GM18907 (cell line): ENCODE data around the gene MAP3K8.

Experiments
- ATAC-seq: cut with Tn5 transposase; IDR thresholded peaks from one replicate; pipeline ENCODE4 v1.9.1; 2021; ENCODE audit warnings: mild to moderate bottlenecking, moderate library complexity; ENCODE audit not compliant: unreplicated experiment

Gene MAP3K8

DNA sequence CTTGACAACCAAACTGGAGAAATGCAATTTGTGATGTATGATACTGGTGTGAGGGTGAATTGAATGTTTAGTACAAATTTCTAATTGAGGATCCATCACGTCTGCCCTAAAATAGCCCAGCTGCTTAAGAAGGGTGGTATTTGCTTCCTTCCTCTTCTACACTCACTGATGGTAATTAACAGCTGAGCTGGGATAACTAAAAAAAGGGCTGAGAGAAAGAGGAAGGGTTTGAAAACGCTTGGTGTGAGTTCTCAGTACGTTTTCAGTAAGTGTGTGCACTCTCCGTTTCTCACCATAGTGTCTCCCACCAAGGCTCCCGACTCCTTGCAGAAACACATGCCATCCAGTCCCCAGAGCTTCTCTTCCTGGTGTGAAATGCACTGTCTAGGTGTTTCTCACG is 54.3 kb downstream of the MAP3K8 start:
- ATAC-seq, result no peak

- no peak for ATAC-seq
Measured at GRCh38 chr10:30489346-30489745, 55.4 kb downstream of the MAP3K8 start.

- ATAC-seq, result no peak
Measured at GRCh38 chr10:30490289-30491000, 56.5 kb downstream of the MAP3K8 start.

- ATAC-seq, result no peak
Measured at GRCh38 chr10:30491204-30491915, 57.4 kb downstream of the MAP3K8 start.

DNA sequence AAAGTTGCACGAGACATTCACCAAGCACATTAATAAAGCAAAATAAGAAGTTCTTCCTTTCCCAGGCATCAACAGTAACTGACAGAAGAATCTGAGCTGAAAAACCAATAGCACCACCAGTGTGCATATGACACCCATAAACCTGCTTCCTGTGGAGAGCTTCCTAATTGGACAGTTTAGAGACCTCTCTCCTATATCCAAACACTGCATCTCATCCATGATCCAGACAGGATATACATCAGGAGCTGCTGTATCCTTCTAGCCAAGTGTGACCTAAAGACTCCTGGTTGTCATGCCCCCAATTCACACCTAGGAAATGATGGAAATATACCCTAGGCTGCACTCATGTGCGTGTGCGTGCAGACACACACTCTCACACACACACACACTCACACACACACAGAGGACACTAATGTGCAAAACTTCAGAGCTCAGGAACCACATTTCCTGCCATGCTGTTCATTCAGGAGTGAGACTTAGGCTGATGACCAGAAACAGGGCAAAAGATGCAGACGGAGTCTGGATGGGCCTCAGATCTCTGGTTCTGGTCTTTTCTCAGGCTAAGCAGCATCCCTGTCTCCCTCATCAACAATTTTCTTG is 58.0 kb downstream of the MAP3K8 start:
- no peak for ATAC-seq

DNA sequence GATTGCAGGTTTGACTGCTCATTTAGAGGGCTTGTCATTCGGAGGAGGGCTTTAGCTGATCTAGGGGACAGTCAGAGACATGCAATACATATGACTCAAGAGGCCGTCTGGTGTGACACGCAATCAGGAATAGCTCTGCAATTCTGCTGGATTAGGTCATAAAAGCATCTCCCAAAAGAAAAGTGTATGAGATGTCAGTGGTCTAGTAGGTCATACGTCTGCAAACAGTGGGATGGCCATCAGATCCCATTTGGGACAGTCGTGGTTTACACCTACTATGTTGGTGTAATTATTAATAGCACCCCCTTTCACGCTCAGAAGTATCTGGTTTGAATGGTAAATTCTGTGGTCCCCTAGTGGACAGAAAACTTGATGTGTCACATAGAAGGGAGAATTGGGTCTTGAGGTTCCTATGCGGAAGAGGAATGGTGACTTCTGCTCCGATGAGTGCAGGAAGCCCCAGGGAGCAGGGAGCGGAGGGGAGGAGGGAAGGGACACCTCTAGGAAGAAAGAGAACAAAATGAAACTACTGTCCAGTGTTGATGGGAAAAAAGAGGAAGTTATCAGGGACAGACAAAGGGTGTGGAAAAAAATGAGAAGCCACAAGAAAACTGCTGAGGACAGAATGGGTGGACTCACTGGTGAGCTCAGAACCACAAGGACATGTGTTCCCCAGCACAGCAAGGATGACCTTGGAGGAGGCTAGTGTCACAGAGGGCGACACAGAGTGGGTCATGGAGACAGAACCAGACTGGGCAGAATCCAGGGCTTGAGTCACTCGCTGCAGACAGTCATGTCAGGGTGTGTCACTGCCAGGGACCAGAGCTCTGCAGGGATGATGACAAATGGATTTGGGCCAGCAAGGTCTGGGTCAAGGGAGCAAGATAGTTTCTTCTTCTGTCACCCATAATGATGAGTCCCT is 59.9 kb downstream of the MAP3K8 start:
- ATAC-seq, result peak; percentile 54

DNA sequence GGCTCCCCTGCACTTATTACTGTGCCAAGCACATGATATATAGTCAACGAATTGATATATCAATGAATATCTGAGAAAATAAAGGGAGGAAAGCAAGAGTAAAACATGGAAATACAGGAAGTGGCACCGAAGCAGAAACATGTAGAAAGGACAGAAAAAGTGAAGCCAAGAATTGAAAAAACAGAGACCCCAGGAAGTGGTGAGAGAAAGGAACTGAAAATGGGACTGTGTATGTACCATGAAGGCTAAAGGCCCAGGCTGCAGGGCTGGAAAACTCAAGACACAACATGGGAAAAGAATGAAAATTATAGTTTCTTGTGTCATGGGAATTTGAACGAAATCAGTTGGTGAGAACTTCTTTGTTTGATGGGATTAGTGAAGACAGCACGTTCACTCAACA is 60.6 kb downstream of the MAP3K8 start:
- no peak for ATAC-seq

DNA sequence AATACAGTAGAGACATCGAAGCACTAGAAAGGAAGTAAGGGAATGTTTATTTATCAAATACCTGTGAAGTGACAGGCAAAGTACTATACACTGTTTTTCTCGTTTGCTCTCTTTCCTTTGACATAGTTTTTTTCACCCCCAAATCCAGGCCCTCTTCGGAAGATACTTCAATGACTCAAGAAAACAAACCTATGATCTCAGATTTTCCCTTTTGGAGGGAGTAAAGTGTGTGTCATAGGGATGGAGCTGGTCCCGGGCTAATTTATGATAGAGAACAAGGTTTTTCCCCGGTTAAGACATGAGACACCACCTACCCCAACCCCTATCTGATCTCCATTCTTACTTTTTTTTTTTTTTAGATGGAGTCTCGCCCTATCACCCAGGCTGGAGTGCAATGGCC is 61.7 kb downstream of the MAP3K8 start:
- ATAC-seq, result no peak

GRCh38 chr10:30499816-30500215 is 65.8 kb downstream of the MAP3K8 start:
- ATAC-seq, result no peak

DNA sequence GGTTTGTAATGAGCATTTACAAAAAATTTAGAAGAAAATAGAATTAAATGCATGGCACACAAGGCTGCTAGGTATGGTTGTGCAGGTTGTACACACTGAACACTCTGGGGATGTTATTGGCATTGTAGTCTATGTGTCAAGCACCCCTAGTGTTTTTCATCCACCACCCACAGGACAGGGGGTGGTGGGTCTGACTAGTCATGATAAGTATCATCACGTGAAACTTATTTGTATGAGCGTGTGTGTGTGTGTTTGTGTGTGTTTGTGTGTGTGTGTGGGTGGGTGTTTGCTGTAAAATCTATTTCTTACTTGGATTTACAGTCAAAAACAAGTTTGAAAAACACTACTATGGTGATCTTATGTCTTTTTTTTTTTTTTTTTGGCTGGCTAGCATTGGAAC is 66.5 kb downstream of the MAP3K8 start:
- no peak for ATAC-seq

GRCh38 chr10:30500963-30501504 is 67.0 kb downstream of the MAP3K8 start:
- no peak for ATAC-seq

GRCh38 chr10:30502266-30503060 is 68.5 kb downstream of the MAP3K8 start:
- ATAC-seq, result peak; percentile 77

- ATAC-seq, result no peak
Measured at GRCh38 chr10:30503700-30504266, 69.8 kb downstream of the MAP3K8 start.

- no peak for ATAC-seq
Measured at GRCh38 chr10:30505543-30506298, 71.7 kb downstream of the MAP3K8 start.

DNA sequence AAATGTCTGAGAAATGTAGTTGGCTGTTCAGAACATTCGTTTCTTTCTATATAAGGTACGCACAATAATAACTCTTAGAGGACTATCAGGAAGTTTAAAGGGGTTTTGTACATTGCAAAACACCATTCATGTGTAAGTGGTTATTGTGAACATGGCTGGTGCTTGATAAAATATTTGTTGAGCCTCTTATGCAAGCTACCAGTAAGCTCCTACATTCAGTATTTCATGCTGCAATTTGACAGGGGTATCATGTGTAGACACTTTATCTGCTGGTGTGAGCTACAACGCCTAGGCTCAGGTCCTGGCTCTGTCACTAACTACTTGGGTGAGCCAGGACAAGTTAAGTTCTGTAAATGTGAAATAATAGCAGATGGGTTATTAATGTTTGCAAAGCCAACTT is 75.5 kb downstream of the MAP3K8 start:
- no peak for ATAC-seq

GRCh38 chr10:30510184-30510931 is 76.4 kb downstream of the MAP3K8 start:
- ATAC-seq, result peak; percentile 84

GRCh38 chr10:30510932-30511700 is 77.1 kb downstream of the MAP3K8 start:
- ATAC-seq, result peak; percentile 42
